Testis (tissue), 3 donors: ENCODE data around the gene LARP1. TPM values are rescaled to one million over a fixed set of nuclear protein-coding genes. Genes with fewer than 3 reads are reported as not detected.
"Not testable (repeated sequence)": the region's sequence is repeated elsewhere in the genome, so short reads cannot be mapped to it uniquely, and the experiment has no call there.

Experiments used
- DNase-seq: peaks from one replicate; pipeline ENCODE4 v3.0.0-alpha.2; 2019
- H3K27ac ChIP-seq, 2 donors: fragments of 200-600 bp; sonication (generic); one replicate each; pipeline ENCODE4 v1.5.1; 2019
- H3K27me3 ChIP-seq: fragments of 200-600 bp; sonication (generic); one replicate; pipeline ENCODE4 v1.5.1; 2019
- H3K36me3 ChIP-seq: fragments of 200-600 bp; sonication (generic); one replicate; pipeline ENCODE4 v1.5.1; 2017; ENCODE audit warnings: low read depth; ENCODE audit errors: missing control alignments
- H3K4me1 ChIP-seq: fragments of 200-600 bp; sonication (generic); one replicate; pipeline ENCODE4 v1.5.1; 2019
- H3K4me3 ChIP-seq, 2 donors: fragments of 200-600 bp; sonication (generic); one replicate each; pipeline ENCODE4 v1.5.1; 2017 to 2019
- H3K9me3 ChIP-seq: fragments of 200-600 bp; sonication (generic); one replicate; pipeline ENCODE4 v1.5.1; 2017
- CTCF ChIP-seq, 3 experiments: fragments of 450-650 bp in 2 of 3; fragments of 200-600 bp in 1 of 3; sonication (generic) in 1 of 3; IDR thresholded peaks; one replicate each; pipeline ENCODE4 v1.5.1; 2016 to 2019; ENCODE audit warnings: antibody characterized with exemption in 3 of 3, mild to moderate bottlenecking in 2 of 3, moderate library complexity in 1 of 3
- POLR2A ChIP-seq: fragments of 450-650 bp; IDR thresholded peaks from one replicate; pipeline ENCODE4 v1.6.1; 2017; ENCODE audit warnings: antibody characterized with exemption, mild to moderate bottlenecking, moderate library complexity
- WGBS, 2 donors: methylation state at CpG; one replicate each; pipeline ENCODE4 v1.1.5; 2018; 5-methylcytosine and 5-hydroxymethylcytosine counted together
- intact Hi-C: fragments of 100-400 bp; cut with DNase I; formaldehyde crosslinking; loops from one replicate; pipeline ENCODE4 v1.15.1; 2023; ENCODE audit warnings: low total_unique reads
- polyA plus RNA-seq: library from polyadenylated mRNA; stranded (reverse); fragments of 350-450 nt; fragmentation: Illumina TruSeq; extraction: RNeasy Lipid Tissue Mini Kit (QIAGEN cat#74804); gene quantifications from one replicate; pipeline ENCODE4 v1.2.3, GENCODE V29; 2014; ENCODE audit warnings: low read depth, low replicate concordance; ENCODE audit not compliant: insufficient read depth
- total RNA-seq, 2 donors: library from RNA; depleted of rRNA; stranded (reverse); fragments of >200 nt; gene quantifications; one replicate each; pipeline ENCODE4 v1.2.3, GENCODE V29; 2016

LARP1 gene
- total and polyA plus RNA-seq, 3 donors from 2014 or later = 118 to 174 (median 169) TPM

- no peak overlapping the region for H3K27ac ChIP-seq
- intact Hi-C loops = no loop called here
- DNase-seq = no peak
- no peak overlapping the region for H3K4me3 ChIP-seq
- no peaks in the 10 kb centered on the region for H3K4me1 ChIP-seq
- H3K36me3 ChIP-seq = no peaks in the 10 kb centered on the region
- H3K27me3 ChIP-seq = no peaks in the 10 kb centered on the region
- TF ChIP-seq CTCF (IDR thresholded peaks at IDR 0.05) (no peak), POLR2A (no peak)
- WGBS, 2 donors = 58 to 86% methylated on average over 2 of the region's 2 CpGs
- H3K9me3 ChIP-seq = no peaks in the 10 kb centered on the region
Measured at GRCh38 chr5:154723740-154724505, 31.3 kb upstream of the LARP1 start.

GRCh38 chr5:154727361-154727760, 27.8 kb upstream of the LARP1 start:
- TF ChIP-seq POLR2A (no peak), CTCF (IDR thresholded peaks at IDR 0.05) (no peak)
- Histone ChIP-seq H3K4me1 (no peaks in the 10 kb centered on the region), H3K27me3 (no peaks in the 10 kb centered on the region), H3K4me3 (no peak overlapping the region), H3K27ac (no peak overlapping the region), H3K36me3 (no peaks in the 10 kb centered on the region), H3K9me3 (no peaks in the 10 kb centered on the region)
- 79 to 85% methylated on average over 1 of the region's 1 CpG for WGBS, 2 donors
- intact Hi-C loops = no loop called here
- DNase-seq = no peak

GRCh38 chr5:154728939-154729588, 26.1 kb upstream of the LARP1 start:
- intact Hi-C loops = no loop called here
- Histone ChIP-seq H3K27me3 (no peaks in the 10 kb centered on the region), H3K9me3 (no peaks in the 10 kb centered on the region), H3K36me3 (no peaks in the 10 kb centered on the region), H3K27ac (no peak overlapping the region), H3K4me1 (no peaks in the 10 kb centered on the region), H3K4me3 (no peak overlapping the region)
- TF ChIP-seq POLR2A = no peak
- no peak for DNase-seq
- 94 to 96% methylated on average over 3 of the region's 3 CpGs for WGBS, 2 donors

- TF ChIP-seq CTCF (IDR thresholded peaks at IDR 0.05) (no peak), POLR2A (no peak)
- no peaks in the 10 kb centered on the region for H3K9me3 ChIP-seq
- no peaks in the 10 kb centered on the region for H3K4me1 ChIP-seq
- H3K4me3 ChIP-seq = no peak overlapping the region
- intact Hi-C loops = no loop called here
- WGBS, 2 donors = 91 to 95% methylated on average over 3 of the region's 3 CpGs
- H3K27ac ChIP-seq = no peak overlapping the region
- H3K27me3 ChIP-seq = no peaks in the 10 kb centered on the region
- DNase-seq = no peak
- no peaks in the 10 kb centered on the region for H3K36me3 ChIP-seq
Measured at GRCh38 chr5:154729613-154730012, 25.6 kb upstream of the LARP1 start.

- H3K9me3 ChIP-seq, H3K36me3 ChIP-seq, H3K4me1 ChIP-seq, H3K4me3 ChIP-seq, H3K27me3 ChIP-seq, intact Hi-C loops, H3K27ac ChIP-seq, DNase-seq: not testable (repeated sequence)
- whole genome bisulfite sequencing, 2 donors = 94 to 96% methylated on average over 8 of the region's 8 CpGs
Measured at GRCh38 chr5:154730761-154731160, 24.4 kb upstream of the LARP1 start.
